HK-2 (cell line): Measurements from ENCODE around the gene PPT2.
A peak's percentile ranks its signal among the peaks of the same experiment; 100 is the strongest.
"Not testable (repeated sequence)": the region's sequence is repeated elsewhere in the genome, so short reads cannot be mapped to it uniquely, and the experiment has no call there.

Experiments
- DNase-seq: peaks from one replicate; pipeline ENCODE4 v3.0.0-alpha.2; 2018; ENCODE audit not compliant: unreplicated experiment

PPT2 gene

GRCh38 chr6:32176476-32177182 is 22.7 kb downstream of the PPT2 start:
- DNase-seq, result no peak

- DNase-seq, result peak; percentile 54
Measured at GRCh38 chr6:32177183-32177787, 23.3 kb downstream of the PPT2 start.

- peak; percentile 94 for DNase-seq
Measured at GRCh38 chr6:32177788-32178546, 24.0 kb downstream of the PPT2 start, which contains the start of gene RNF5. TSS of gene RNF5 (plus strand) at chr6:32178405. CDS start at chr6:32178512, 107 bp downstream.

GRCh38 chr6:32178547-32179440 is 24.9 kb downstream of the PPT2 start:
- no peak for DNase-seq

- DNase-seq, result no peak
Measured at GRCh38 chr6:32179766-32180405, 25.9 kb downstream of the PPT2 start.

- DNase-seq, result no peak
Measured at GRCh38 chr6:32181148-32181702, 27.3 kb downstream of the PPT2 start.

GRCh38 chr6:32181915-32182529 is 28.1 kb downstream of the PPT2 start:
- DNase-seq, result no peak

- no peak for DNase-seq
Measured at GRCh38 chr6:32182555-32182981, 28.6 kb downstream of the PPT2 start.

GRCh38 chr6:32183030-32183429 is 29.1 kb downstream of the PPT2 start:
- DNase-seq, result no peak

- no peak for DNase-seq
Measured at GRCh38 chr6:32183483-32184083, 29.6 kb downstream of the PPT2 start.

GRCh38 chr6:32184084-32184640 is 30.2 kb downstream of the PPT2 start, which contains the start of gene AGER:
TSS of gene AGER (minus strand) at chr6:32184253. CDS start at chr6:32184222, 31 bp downstream.
- no peak for DNase-seq

- DNase-seq, result peak; percentile 87
Measured at GRCh38 chr6:32185681-32186131, 31.8 kb downstream of the PPT2 start.

GRCh38 chr6:32186151-32186840 is 32.4 kb downstream of the PPT2 start:
- DNase-seq, result not testable (repeated sequence)

GRCh38 chr6:32187009-32187709 is 33.2 kb downstream of the PPT2 start:
- no peak for DNase-seq

- not testable (repeated sequence) for DNase-seq
Measured at GRCh38 chr6:32187725-32188380, 33.9 kb downstream of the PPT2 start.

- no peak for DNase-seq
Measured at GRCh38 chr6:32188381-32189068, 34.6 kb downstream of the PPT2 start.
